Astrocyte of the spinal cord (primary cell): Measurements from ENCODE around the gene RNF130.
"Not testable (repeated sequence)": the region's sequence is repeated elsewhere in the genome, so short reads cannot be mapped to it uniquely, and the experiment has no call there.

Experiments used
- DNase-seq: peaks from one replicate; pipeline ENCODE4 v3.0.0; 2011; ENCODE audit warnings: low read depth, low spot score
- H3K4me3 ChIP-seq: 2 replicates; pipeline ENCODE4 v1.5.1; 2011; ENCODE audit warnings: low read depth, mild to moderate bottlenecking, low read length, moderate library complexity
- CTCF ChIP-seq: IDR thresholded peaks from 2 replicates; pipeline ENCODE4 v1.5.1; 2012; ENCODE audit warnings: low read depth, mild to moderate bottlenecking, low read length, inconsistent platforms
- in situ Hi-C: cut with HindIII; loops from 2 replicates; pipeline ENCODE4 v1.10.0; 2017; ENCODE audit warnings: low sequenced_read_pairs

The RNF130 gene

DNA sequence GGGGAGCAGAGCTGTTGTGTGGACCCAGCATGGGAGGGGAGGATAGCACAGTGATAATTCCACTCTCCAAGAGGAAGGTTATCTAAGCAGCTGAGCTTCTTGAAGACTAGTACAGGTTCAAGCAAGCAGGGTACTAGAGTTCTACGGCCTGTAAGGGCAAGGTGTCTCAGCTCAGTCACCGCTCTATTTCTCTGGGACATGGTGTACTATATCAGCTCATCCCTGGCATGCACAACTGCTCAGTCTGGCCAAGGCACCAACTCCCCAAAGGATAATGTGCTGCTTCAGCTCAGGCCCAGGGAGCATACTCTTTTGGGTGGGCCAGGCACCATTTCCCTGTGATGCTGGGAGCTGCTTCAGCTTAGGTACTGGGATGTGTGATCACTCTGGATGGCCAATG is 69.8 kb downstream of the RNF130 start:
- in situ Hi-C loops = no loop called here
- DNase-seq = no peak
- TF ChIP-seq CTCF = no peak
- H3K4me3 ChIP-seq = no peak overlapping the region

DNA sequence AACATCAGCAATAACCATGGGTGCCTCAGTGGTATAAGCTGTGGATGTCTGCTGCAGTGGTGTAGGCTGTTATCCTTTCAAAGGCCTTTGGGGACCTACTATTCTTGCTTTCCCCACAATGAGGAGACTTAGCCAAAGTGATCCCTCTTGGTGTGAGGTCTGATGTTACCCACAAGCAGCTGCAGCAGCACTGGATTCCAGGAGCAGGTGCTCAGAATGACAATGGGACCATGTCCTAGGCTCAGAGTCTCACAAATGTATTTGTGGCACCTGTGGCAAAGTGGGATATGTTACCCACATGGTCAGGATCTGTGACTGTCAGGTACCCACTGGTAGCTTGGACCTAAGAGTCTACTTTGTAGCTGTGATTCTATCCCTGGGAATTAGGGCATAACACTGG is 70.4 kb downstream of the RNF130 start:
- no peak overlapping the region for H3K4me3 ChIP-seq
- TF ChIP-seq CTCF = no peak
- DNase-seq = no peak
- in situ Hi-C loops = no loop called here

DNA sequence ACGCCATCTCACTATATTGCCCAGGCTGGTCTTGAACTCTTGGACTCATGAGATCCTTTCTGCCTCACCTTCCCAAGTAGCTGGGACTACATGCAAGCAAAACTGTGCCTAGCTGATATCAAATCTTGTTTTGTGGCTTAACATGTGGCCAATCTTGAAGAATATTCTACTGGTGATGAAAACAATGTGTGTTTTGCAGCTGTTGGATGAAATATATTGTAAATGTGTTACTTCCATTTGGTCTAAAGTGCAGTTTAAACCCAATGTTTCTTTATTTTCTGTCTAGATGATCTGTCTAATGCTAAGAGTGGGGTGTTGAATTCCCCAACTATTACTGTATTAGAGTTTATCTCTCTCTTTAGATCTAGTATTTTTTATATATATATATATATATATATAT is 73.1 kb downstream of the RNF130 start:
- in situ Hi-C loops = no loop called here
- no peak for DNase-seq
- no peak overlapping the region for H3K4me3 ChIP-seq
- TF ChIP-seq CTCF = no peak

GRCh38 chr5:179994583-179995323 is 76.8 kb downstream of the RNF130 start:
- no peak for DNase-seq
- in situ Hi-C loops = no loop called here
- no peak for TF ChIP-seq CTCF
- H3K4me3 ChIP-seq = no peak overlapping the region

DNA sequence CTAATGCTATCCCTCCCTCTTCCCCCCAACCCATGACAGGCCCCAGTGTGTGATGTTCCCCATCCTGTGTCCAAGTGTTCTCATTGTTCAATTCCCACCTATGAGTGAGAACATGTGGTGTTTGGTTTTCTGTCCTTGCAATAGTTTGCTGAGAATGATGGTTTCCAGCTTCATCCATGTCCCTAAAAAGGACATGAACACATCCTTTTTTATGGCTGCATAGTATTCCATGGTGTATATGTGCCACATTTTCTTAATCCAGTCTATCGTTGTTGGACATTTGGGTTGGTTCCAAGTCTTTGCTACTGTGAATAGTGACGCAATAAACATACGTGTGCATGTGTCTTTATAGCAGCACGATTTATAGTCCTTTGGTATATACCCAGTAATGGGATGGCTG is 78.7 kb downstream of the RNF130 start:
- H3K4me3 ChIP-seq, DNase-seq, in situ Hi-C loops: not testable (repeated sequence)

DNA sequence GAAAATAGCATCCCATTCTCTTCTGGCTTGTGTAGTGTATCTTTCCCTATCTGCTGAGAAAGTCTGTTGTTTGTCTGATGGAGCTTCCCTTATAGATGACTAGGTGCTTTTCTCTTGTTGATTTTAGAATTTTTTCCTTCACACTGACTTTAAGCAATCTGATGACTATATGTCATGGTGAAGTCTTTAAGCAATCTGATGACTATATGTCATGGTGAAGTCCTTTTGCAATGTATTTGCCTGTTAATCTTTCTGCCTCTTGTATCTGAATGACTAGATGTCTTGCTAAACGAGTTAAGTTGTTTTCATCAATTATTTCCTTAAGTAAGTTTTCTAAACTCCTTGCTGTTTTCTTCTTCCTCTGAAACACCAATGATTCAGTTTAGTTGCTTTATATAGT is 80.5 kb downstream of the RNF130 start:
- in situ Hi-C loops = no loop called here
- no peak for TF ChIP-seq CTCF
- H3K4me3 ChIP-seq = no peak overlapping the region
- DNase-seq = no peak

GRCh38 chr5:179990525-179990924 is 81.0 kb downstream of the RNF130 start:
- H3K4me3 ChIP-seq, in situ Hi-C loops, DNase-seq: not testable (repeated sequence)

DNA sequence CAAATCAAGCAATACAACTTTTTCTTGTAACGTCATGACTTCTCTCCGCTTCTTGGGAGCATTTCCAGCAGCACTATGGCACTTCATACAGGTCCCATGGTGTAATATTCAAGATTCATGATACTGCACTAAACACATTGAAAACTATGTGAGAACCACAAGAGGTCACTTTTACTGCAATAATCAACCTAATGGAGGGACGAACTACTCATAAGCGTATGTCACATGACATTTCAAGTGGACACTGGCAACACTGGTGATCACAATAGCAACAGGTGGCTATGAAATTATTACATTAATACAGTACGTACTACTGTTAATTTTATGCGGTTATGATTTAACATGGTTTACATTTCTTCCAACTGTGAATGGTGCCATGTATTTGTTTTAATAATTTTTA is 85.2 kb downstream of the RNF130 start:
- H3K4me3 ChIP-seq = no peak overlapping the region
- DNase-seq = no peak
- TF ChIP-seq CTCF = no peak
- in situ Hi-C loops = no loop called here
